GM23338 (cell line): Measurements from ENCODE around the gene MYO9A. TPM values are rescaled to one million over a fixed set of nuclear protein-coding genes. Genes with fewer than 3 reads are reported as not detected.

Experiments
- ATAC-seq: fragments of 200-7000 bp; cut with Tn5 transposase; 3 replicates; pipeline ENCODE4 v1.9.1; 2020
- DNase-seq: peaks from one replicate; pipeline ENCODE4 v3.0.0-alpha.2; 2015; ENCODE audit warnings: low spot score
- H2AFZ ChIP-seq: fragments of 200-600 bp; sonication (generic); 2 replicates; pipeline ENCODE4 v1.8.0; 2016; ENCODE audit warnings: antibody characterized with exemption, mild to moderate bottlenecking, moderate library complexity
- H3F3A ChIP-seq: fragments of 200-600 bp; sonication (generic); replicated peaks from 2 replicates; pipeline ENCODE4 v1.8.0; 2017; ENCODE audit warnings: antibody characterized with exemption, mixed run types, low read depth
- H3K27ac ChIP-seq: fragments of 200-600 bp; sonication (generic); 2 replicates; pipeline ENCODE4 v1.6.1; 2016; ENCODE audit warnings: low read depth
- H3K27me3 ChIP-seq: fragments of 200-600 bp; sonication (generic); 2 replicates; pipeline ENCODE4 v1.8.0; 2016; ENCODE audit warnings: mild to moderate bottlenecking, mixed run types, moderate library complexity; ENCODE audit not compliant: insufficient read depth
- H3K36me3 ChIP-seq: fragments of 200-600 bp; sonication (generic); 2 replicates; pipeline ENCODE4 v1.8.0; 2016; ENCODE audit warnings: mild to moderate bottlenecking; ENCODE audit not compliant: insufficient read depth
- H3K4me1 ChIP-seq: fragments of 200-600 bp; sonication (generic); 2 replicates; pipeline ENCODE4 v1.8.0; 2016; ENCODE audit warnings: mild to moderate bottlenecking, moderate library complexity; ENCODE audit not compliant: insufficient read depth
- H3K4me2 ChIP-seq: fragments of 200-600 bp; sonication (generic); 2 replicates; pipeline ENCODE4 v1.7.1; 2017; ENCODE audit warnings: mixed run types
- H3K4me3 ChIP-seq: fragments of 200-600 bp; sonication (generic); 2 replicates; pipeline ENCODE4 v1.6.1; 2016; ENCODE audit warnings: mixed run types
- H3K79me2 ChIP-seq: fragments of 200-600 bp; sonication (generic); replicated peaks from 2 replicates; pipeline ENCODE4 v1.8.0; 2017; ENCODE audit warnings: mild to moderate bottlenecking; ENCODE audit not compliant: insufficient read depth
- H3K9me2 ChIP-seq: fragments of 200-600 bp; sonication (generic); 2 replicates; pipeline ENCODE4 v1.8.0; 2017; ENCODE audit not compliant: insufficient read depth
- H4K20me1 ChIP-seq: fragments of 200-600 bp; sonication (generic); replicated peaks from 2 replicates; pipeline ENCODE4 v1.8.0; 2017; ENCODE audit warnings: mild to moderate bottlenecking; ENCODE audit not compliant: insufficient read depth
- H3K27ac Mint-ChIP-seq: 2 replicates; pipeline ENCODE4 v1.8.0; 2020; ENCODE audit warnings: inconsistent platforms, mild to moderate bottlenecking, moderate library complexity, mixed read lengths
- H3K27me3 Mint-ChIP-seq: 3 replicates; pipeline ENCODE4 v1.8.0; 2022; ENCODE audit warnings: low read depth, mild to moderate bottlenecking, moderate library complexity, mixed read lengths, inconsistent platforms; ENCODE audit not compliant: insufficient read depth, poor library complexity
- H3K36me3 Mint-ChIP-seq: 3 replicates; pipeline ENCODE4 v1.8.0; 2021; ENCODE audit warnings: low read depth, mild to moderate bottlenecking, inconsistent platforms, moderate library complexity, mixed read lengths
- H3K4me1 Mint-ChIP-seq: 3 replicates; pipeline ENCODE4 v1.8.0; 2020; ENCODE audit warnings: mild to moderate bottlenecking, inconsistent platforms, mixed read lengths
- H3K4me3 Mint-ChIP-seq: 3 replicates; pipeline ENCODE4 v1.8.0; 2021; ENCODE audit warnings: moderate library complexity, mild to moderate bottlenecking, inconsistent platforms, mixed read lengths
- H3K9me3 Mint-ChIP-seq: 3 replicates; pipeline ENCODE4 v1.8.0; 2020; ENCODE audit warnings: moderate library complexity, mild to moderate bottlenecking, inconsistent platforms, mixed read lengths
- CREB1 ChIP-seq: fragments of 250-450 bp; sonication (Bioruptor Pico); IDR thresholded peaks from 2 replicates; pipeline ENCODE4 v1.5.0; 2020; ENCODE audit warnings: low read depth, mild to moderate bottlenecking, moderate library complexity
- EZH2 ChIP-seq: fragments of 200-600 bp; sonication (generic); IDR thresholded peaks from one replicate; pipeline ENCODE4 v1.8.0; 2017; ENCODE audit warnings: antibody characterized with exemption, mild to moderate bottlenecking, low read depth; ENCODE audit not compliant: unreplicated experiment
- EZH2phosphoT487 ChIP-seq: fragments of 200-600 bp; sonication (generic); IDR thresholded peaks from one replicate; pipeline ENCODE4 v1.8.1; 2018; ENCODE audit warnings: antibody characterized with exemption; ENCODE audit not compliant: unreplicated experiment
- NANOG ChIP-seq: IDR thresholded peaks from 2 replicates; pipeline ENCODE4 v1.6.1; 2016; ENCODE audit warnings: antibody characterized with exemption, borderline replicate concordance
- POLR2AphosphoS5 ChIP-seq: IDR thresholded peaks from 2 replicates; pipeline ENCODE4 v1.6.1; 2016; ENCODE audit warnings: antibody characterized with exemption, low read depth
- STAT1 ChIP-seq: IDR thresholded peaks from one replicate; pipeline ENCODE4 v1.6.1; 2016; ENCODE audit warnings: antibody characterized with exemption; ENCODE audit not compliant: unreplicated experiment
- ZNF114 ChIP-seq: fragments of 250-450 bp; sonication (Bioruptor Pico); IDR thresholded peaks from 2 replicates; pipeline ENCODE4 v1.5.0; 2020; ENCODE audit warnings: mild to moderate bottlenecking, moderate library complexity
- polyA plus RNA-seq: library from polyadenylated mRNA; unstranded; fragments of >200 nt; fragmentation: Nextera tagmentation; extraction: Ambion mirVana; gene quantifications from 2 replicates; pipeline ENCODE4 v1.2.1, GENCODE V29; 2016
- total RNA-seq: library from RNA; depleted of rRNA; stranded (reverse); fragments of >200 nt; shearing (Covaris generic); gene quantifications from 2 replicates; pipeline ENCODE4 v1.2.3, GENCODE V29; 2014
- TF ChIP-seq, protein P1 (sequence below): IDR thresholded peaks from 2 replicates; pipeline ENCODE4 v1.6.1; 2016; ENCODE audit warnings: antibody characterized with exemption
- TF ChIP-seq, protein P2 (sequence below), 2 experiments: fragments of 200-600 bp in 1 of 2; sonication (generic) in 1 of 2; conservative IDR thresholded peaks; 2 replicates each; pipeline versions ENCODE4 v1.5.1 to v1.6.1; 2016 to 2017; ENCODE audit warnings: antibody characterized with exemption in 2 of 2, low read depth in 2 of 2, mild to moderate bottlenecking in 2 of 2, moderate library complexity in 1 of 2
- TF ChIP-seq, protein P3 (sequence below): fragments of 250-450 bp; sonication (Bioruptor Pico); IDR thresholded peaks from 2 replicates; pipeline ENCODE4 v1.5.0; 2020; ENCODE audit warnings: mild to moderate bottlenecking, moderate library complexity

MYO9A gene
- total and polyA plus RNA-seq, 2 experiments from 2014 or later: 11.6 to 32.8 TPM

DNA sequence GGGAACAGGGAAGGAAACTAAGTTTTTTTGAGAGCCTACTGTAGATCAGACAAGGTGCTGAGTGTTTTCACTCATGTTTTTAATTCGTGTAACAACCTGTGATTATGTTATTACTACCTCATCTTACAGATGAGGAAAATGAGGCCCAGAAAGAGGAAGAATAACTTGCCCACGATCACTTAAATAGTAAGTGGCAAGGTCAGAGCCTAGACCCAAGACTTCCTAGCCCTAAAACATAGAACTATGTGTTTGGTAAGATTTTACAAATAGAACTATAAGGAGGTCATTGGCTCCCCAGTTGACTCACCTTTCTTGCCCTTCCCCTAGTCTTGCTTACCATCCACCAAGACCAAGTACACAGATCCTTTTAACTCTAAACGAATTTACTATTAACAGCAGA lies 14.0 kb upstream of the MYO9A start (continued):
- TF ChIP-seq, protein P1, sequence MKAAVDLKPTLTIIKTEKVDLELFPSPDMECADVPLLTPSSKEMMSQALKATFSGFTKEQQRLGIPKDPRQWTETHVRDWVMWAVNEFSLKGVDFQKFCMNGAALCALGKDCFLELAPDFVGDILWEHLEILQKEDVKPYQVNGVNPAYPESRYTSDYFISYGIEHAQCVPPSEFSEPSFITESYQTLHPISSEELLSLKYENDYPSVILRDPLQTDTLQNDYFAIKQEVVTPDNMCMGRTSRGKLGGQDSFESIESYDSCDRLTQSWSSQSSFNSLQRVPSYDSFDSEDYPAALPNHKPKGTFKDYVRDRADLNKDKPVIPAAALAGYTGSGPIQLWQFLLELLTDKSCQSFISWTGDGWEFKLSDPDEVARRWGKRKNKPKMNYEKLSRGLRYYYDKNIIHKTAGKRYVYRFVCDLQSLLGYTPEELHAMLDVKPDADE: no peak

DNA sequence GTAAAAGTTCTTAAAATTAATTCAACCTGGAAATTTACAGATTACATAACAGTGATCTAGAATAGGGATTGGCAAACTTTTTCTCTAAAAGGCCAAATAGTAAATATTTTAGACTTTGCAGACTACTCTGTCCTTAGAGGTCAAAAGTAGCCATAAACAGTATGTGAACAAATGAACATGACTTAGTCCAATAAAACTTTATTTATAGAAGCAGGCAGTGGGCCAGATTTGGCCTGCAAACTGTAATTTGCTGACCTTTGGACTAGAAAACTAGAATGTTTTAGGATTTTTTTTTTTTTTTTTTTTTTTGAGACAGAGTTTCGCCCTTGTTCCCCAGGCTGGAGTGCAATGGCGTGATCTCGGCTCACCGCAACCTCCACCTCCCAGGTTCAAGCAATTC lies 12.3 kb upstream of the MYO9A start:
- Mint-ChIP-seq H3K9me3 (no peaks in the 10 kb centered on the region), H3K27ac (no peak overlapping the region), H3K27me3 (no peaks in the 10 kb centered on the region), H3K4me3 (no peak overlapping the region), H3K36me3 (no peaks in the 10 kb centered on the region), H3K4me1 (no peaks in the 10 kb centered on the region)
- TF ChIP-seq EZH2phosphoT487 (no peak), STAT1 (no peak), POLR2AphosphoS5 (no peak), NANOG (no peak), ZNF114 (CRISPR knock-in tag) (no peak), EZH2 (no peak), CREB1 (CRISPR knock-in tag) (no peak)
- TF ChIP-seq, protein P2, sequence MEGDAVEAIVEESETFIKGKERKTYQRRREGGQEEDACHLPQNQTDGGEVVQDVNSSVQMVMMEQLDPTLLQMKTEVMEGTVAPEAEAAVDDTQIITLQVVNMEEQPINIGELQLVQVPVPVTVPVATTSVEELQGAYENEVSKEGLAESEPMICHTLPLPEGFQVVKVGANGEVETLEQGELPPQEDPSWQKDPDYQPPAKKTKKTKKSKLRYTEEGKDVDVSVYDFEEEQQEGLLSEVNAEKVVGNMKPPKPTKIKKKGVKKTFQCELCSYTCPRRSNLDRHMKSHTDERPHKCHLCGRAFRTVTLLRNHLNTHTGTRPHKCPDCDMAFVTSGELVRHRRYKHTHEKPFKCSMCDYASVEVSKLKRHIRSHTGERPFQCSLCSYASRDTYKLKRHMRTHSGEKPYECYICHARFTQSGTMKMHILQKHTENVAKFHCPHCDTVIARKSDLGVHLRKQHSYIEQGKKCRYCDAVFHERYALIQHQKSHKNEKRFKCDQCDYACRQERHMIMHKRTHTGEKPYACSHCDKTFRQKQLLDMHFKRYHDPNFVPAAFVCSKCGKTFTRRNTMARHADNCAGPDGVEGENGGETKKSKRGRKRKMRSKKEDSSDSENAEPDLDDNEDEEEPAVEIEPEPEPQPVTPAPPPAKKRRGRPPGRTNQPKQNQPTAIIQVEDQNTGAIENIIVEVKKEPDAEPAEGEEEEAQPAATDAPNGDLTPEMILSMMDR (conservative IDR thresholded peaks at IDR 0.05; ENCODE audit: low read depth in 2 of 2): no peak
- TF ChIP-seq, protein P3, sequence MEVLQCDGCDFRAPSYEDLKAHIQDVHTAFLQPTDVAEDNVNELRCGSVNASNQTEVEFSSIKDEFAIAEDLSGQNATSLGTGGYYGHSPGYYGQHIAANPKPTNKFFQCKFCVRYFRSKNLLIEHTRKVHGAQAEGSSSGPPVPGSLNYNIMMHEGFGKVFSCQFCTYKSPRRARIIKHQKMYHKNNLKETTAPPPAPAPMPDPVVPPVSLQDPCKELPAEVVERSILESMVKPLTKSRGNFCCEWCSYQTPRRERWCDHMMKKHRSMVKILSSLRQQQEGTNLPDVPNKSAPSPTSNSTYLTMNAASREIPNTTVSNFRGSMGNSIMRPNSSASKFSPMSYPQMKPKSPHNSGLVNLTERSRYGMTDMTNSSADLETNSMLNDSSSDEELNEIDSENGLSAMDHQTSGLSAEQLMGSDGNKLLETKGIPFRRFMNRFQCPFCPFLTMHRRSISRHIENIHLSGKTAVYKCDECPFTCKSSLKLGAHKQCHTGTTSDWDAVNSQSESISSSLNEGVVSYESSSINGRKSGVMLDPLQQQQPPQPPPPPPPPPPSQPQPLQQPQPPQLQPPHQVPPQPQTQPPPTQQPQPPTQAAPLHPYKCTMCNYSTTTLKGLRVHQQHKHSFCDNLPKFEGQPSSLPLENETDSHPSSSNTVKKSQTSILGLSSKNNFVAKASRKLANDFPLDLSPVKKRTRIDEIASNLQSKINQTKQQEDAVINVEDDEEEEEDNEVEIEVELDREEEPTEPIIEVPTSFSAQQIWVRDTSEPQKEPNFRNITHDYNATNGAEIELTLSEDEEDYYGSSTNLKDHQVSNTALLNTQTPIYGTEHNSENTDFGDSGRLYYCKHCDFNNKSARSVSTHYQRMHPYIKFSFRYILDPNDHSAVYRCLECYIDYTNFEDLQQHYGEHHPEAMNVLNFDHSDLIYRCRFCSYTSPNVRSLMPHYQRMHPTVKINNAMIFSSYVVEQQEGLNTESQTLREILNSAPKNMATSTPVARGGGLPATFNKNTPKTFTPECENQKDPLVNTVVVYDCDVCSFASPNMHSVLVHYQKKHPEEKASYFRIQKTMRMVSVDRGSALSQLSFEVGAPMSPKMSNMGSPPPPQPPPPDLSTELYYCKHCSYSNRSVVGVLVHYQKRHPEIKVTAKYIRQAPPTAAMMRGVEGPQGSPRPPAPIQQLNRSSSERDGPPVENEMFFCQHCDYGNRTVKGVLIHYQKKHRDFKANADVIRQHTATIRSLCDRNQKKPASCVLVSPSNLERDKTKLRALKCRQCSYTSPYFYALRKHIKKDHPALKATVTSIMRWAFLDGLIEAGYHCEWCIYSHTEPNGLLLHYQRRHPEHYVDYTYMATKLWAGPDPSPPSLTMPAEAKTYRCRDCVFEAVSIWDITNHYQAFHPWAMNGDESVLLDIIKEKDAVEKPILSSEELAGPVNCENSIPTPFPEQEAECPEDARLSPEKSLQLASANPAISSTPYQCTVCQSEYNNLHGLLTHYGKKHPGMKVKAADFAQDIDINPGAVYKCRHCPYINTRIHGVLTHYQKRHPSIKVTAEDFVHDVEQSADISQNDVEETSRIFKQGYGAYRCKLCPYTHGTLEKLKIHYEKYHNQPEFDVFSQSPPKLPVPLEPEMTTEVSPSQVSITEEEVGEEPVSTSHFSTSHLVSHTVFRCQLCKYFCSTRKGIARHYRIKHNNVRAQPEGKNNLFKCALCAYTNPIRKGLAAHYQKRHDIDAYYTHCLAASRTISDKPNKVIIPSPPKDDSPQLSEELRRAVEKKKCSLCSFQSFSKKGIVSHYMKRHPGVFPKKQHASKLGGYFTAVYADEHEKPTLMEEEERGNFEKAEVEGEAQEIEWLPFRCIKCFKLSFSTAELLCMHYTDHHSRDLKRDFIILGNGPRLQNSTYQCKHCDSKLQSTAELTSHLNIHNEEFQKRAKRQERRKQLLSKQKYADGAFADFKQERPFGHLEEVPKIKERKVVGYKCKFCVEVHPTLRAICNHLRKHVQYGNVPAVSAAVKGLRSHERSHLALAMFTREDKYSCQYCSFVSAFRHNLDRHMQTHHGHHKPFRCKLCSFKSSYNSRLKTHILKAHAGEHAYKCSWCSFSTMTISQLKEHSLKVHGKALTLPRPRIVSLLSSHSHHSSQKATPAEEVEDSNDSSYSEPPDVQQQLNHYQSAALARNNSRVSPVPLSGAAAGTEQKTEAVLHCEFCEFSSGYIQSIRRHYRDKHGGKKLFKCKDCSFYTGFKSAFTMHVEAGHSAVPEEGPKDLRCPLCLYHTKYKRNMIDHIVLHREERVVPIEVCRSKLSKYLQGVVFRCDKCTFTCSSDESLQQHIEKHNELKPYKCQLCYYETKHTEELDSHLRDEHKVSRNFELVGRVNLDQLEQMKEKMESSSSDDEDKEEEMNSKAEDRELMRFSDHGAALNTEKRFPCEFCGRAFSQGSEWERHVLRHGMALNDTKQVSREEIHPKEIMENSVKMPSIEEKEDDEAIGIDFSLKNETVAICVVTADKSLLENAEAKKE (CRISPR knock-in tag): no peak
- TF ChIP-seq, protein P1: no peak
- no peaks in the 10 kb centered on the region for H3K27me3 ChIP-seq
- no peaks in the 10 kb centered on the region for H3K4me1 ChIP-seq
- no peaks in the 10 kb centered on the region for H3K9me2 ChIP-seq
- ATAC-seq (no peak), DNase-seq (no peak)
- no peak overlapping the region for H3K27ac ChIP-seq
- H2AFZ ChIP-seq: no peak overlapping the region
- no peak overlapping the region for H3K4me3 ChIP-seq
- no peaks in the 10 kb centered on the region for H3K79me2 ChIP-seq
- H4K20me1 ChIP-seq: no peaks in the 10 kb centered on the region
- no peaks in the 10 kb centered on the region for H3F3A ChIP-seq
- no peak overlapping the region for H3K4me2 ChIP-seq
- no peaks in the 10 kb centered on the region for H3K36me3 ChIP-seq
